HG03064 (cell line): ENCODE results near the gene C10orf143.

Source experiments
- ATAC-seq: cut with Tn5 transposase; IDR thresholded peaks from one replicate; pipeline ENCODE4 v1.9.1; 2021; ENCODE audit warnings: low read depth; ENCODE audit not compliant: unreplicated experiment

The C10orf143 gene

GRCh38 chr10:130017631-130018022 is 93.0 kb downstream of the C10orf143 start:
- no peak for ATAC-seq

- no peak for ATAC-seq
Measured at GRCh38 chr10:130016993-130017630, 93.5 kb downstream of the C10orf143 start.

- no peak for ATAC-seq
Measured at GRCh38 chr10:130016095-130016494, 94.5 kb downstream of the C10orf143 start.

DNA sequence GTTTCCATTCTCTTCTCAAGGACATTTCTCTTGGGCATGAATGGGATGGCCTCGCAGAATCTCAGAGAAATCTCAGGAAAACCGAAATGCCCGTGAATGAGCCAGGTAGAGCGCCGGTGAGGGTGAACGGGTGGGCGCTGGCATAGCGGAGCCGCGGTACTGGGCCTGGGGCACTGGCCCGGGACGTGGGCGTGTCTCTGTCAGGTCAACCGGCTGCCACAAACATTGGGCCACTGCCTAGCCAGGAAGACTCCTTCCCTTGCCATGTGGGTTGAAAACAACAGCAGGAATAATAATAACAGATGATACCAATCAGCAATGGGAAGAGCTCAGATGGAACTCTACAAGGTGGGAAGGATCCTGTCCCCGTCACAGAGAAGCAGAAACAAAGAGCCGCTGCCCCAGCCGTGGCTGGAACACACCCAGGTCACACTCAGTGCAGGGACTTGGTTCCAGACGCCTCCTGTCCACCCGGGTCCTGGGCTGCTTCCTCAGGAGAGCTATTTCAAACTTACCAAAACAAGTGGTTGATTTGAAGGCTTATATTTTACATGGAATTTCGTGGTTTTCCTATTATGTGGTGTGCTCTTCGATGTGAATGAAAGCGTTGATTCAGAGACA is 95.4 kb downstream of the C10orf143 start:
- no peak for ATAC-seq

DNA sequence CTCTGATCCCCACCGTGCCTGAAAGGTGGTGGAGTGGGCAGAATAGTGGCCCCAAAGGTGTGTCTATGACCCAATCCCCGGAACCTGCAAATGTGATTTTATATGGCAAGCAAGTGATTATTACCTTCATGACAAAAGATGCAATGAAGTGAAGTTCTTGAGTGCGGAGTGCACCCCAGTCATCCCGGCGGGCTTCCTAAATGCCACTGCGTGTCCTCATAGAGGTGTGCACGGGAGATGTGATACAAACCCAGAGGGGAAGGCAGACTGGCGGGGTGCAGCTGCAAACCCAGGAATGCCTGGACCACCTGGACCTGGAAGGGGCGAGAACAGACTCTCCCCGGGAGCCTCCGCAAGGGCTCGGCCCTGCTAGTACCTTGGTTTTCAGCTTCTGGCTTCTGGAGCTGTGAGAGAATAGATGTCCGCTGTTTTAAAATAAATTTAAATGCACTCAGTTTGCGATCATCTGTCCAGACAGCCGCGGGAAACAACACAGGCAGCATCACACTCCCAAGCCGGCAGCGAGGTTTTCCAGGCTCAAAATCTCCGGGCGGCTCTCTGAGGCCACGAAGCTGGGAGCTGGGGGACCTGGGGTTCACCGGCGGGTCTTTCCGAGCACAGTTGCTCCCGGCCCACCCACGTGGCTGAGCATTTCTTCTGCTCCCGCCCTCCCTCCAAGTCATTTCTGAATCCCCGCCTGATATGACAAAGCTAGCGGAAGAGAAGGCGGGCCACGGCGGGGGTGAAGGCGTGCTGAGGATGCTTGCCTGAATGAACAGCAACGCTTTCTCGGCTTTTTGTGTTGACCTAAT is 96.2 kb downstream of the C10orf143 start:
- no peak for ATAC-seq
